Fibroblast of gingiva (primary cell): Measurements from ENCODE around the gene FAM131C.
"Not testable (repeated sequence)": the region's sequence is repeated elsewhere in the genome, so short reads cannot be mapped to it uniquely, and the experiment has no call there.

Source experiments
- DNase-seq: peaks from one replicate; pipeline ENCODE4 v3.0.0-alpha.2; 2011; ENCODE audit warnings: low read depth

FAM131C gene

DNA sequence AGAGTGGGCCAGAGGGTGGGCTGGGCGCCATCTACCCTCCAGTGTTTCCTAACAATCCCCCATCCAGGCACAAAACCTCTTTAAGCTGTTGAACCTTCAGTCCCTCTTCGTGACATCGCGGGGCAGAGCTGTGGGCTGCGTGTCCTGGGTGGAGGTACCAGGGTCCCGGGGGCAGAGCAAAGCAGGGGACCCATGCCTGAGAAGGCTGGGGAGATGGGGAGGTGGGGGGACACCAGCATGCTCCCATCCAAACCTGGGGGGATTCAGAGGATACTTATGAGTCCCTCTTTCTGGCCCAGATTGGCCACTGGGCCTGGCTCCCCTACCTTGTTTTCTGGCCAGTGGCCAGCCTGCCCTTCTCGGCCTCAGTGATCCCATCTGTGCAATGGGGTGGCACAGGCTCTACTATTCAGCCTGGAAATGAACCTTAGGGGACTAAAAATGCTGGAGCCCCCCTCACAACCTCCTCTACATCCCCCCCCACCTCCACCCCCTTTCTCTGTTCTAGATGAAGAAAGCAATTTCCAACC, 40.3 kb downstream of the FAM131C start:
- not testable (repeated sequence) for DNase-seq

DNA sequence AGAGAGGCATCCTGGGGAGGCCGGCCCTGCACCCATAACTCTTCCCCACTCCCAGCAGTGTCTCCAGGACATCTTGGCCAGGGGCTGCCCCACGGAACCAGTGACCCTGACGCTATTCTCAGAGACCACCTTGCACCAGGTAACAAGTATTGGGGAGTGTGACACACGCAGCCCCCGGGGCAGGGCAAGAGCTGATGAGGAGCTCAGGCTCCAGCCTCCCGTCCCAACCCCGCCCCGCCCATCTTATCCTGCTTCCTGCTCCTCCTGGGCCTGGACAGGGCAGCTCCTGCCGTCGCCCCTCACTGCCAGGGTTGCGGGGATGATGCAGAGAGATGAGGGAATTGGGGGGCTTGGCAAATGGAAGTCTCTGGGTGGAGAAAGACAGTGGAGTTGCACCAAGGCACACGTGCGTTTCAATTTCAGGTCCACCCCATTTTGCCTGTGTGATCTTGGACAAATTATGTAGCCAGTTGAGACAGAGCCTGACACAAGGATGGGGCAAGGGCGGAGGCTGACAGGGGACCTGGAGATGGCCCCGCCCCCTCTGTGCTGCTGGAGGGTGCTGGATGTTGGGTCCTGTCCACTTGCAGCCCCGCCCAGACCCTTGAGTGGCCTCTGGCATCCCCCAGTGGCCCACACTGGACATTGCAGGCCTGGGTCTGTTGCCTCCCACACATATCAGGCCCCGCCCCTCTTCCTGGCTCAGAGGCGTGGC, 40.9 kb downstream of the FAM131C start:
- peak; percentile 76 for DNase-seq

DNA sequence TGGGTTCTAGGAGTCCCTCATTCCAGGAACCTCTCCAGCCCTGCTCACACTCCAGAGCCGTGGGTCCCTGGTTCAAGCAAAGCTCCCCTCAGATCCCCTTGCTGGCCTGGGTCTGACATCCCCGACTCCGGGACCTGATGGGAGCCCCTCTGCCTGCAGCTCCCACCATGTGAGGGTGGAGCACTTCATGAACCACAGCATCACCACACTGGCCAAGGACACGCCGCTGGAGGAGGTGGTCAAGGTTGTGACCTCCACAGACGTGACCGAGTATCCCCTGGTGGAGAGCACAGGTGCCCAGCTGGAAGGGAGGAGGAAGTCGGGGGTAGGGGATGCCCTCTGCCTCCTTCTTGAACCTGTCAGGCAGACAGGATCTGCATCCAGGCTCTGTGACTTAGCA, 41.9 kb downstream of the FAM131C start:
- DNase-seq, result no peak

DNA sequence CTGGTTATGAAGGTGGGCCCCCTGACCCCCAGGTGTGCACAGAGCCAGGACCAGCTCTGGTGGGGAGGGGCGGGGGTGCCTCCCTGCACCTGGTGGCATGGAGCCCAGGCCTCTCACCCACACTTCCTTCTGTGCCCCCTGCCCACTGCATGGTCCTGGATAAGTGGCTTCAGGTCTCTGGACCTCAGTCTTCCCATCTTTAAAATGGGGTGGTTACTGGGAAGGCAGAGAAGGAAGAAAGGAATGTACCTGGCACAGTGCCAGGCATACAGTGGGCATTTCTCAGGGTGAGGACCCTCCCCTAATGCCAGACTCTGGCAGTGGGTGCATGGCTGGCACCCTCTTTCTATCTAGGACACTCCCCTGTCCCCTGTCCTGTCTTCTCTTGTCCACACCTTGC, 44.2 kb downstream of the FAM131C start:
- DNase-seq, result no peak

DNA sequence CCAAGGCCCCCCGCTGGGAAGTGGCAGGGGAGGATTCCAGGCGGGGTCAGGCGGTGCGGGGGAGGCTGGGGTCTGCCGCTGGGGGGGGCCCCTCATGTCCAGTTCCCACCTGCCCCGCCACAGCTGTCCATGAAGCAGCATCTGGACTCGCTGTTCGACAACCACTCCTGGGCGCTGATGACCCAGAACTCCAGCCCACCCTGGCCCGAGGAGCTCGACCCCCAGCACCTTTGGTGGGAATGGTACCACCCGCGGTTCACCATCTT, 44.5 kb downstream of the FAM131C start:
- DNase-seq, result not testable (repeated sequence)

DNA sequence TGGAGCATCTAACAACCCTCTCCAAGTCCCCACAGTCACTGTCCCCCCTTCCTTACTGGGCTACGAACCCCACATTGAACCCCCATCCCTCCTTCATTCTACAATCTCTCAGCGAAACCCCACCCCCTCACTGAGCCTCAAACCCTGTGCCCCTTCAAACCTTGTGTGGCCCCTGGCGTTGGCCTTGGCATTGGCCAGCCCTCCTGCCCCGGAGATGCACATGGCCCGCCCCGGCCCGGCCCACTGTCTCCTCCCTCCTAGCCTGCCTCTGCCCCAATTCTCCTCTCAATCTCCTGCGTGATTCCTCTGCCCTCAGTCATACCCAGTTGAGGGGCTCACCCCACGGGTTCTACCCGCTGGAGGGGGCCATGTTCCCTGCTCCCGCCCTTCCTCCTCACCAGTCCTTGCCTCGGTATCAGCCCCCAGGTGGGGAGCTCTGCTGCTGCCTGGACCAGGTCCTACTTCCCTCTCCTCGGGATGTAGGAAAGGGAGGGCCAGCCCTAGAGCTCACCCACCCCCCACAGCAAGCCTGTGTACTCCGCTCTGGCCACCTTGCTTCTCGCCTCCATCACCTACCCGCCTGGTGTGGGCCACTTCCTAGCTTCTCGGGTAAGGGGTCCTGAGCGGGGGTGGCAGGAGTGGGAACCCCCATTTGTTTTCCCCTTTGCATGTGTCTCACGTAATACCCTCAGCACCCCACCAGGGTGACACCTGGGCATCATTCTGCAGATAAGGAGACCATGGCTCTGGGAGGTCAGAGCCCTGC, 45.0 kb downstream of the FAM131C start:
- no peak for DNase-seq

DNA sequence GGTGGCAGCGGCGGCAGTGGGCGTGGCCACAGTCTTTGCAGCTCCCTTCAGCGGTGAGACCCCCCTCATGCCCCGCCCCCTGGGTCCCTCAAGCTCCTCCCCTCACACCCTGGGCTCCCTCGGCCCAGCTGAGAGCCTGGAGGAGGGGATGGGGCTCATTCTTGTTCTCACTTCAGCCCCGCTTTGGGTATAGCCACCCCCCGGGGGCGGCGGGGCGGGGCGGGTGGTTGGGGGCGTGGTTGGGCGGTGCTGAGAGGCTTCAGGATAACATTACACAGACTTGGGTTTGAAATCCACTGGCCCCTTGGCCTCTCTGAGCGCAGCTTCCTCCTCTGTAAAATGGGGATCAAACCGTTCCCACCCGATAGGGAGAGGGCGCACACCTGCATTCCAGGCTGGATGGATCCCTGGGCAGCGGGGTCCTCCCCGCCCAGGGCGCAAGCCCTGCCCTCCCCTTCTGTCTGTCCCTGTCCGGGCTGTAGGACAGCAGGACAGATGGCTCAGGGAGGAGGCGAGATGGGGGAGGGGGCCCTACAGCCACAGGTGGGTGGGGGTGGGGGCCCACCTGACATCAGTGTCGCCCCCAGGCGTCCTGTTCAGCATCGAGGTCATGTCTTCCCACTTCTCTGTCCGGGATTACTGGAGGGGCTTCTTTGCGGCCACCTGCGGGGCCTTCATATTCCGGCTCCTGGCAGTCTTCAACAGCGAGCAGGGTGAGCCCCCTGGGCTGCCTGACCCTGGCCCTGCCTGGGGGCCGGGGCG, 46.5 kb downstream of the FAM131C start:
- DNase-seq, result no peak

DNA sequence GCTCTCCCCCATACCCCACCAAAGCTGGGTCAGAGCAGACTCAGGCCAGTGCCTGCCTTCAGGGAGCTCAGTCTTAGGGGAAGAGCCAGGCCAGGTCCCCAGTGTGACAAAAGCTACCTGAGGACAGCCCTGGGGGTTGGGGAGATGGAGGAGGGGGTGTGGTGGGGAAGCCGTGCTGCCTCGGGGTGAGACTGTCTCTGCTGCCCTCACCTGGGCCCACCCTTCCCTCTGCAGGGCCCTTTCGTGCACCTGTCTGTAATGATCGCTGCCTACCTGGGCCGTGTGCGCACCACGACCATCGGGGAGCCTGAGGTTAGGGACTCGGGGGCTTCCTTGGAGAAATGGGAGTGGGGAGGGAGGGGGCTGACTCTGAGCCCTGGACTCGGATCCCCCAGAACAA, 47.1 kb downstream of the FAM131C start:
- not testable (repeated sequence) for DNase-seq

DNA sequence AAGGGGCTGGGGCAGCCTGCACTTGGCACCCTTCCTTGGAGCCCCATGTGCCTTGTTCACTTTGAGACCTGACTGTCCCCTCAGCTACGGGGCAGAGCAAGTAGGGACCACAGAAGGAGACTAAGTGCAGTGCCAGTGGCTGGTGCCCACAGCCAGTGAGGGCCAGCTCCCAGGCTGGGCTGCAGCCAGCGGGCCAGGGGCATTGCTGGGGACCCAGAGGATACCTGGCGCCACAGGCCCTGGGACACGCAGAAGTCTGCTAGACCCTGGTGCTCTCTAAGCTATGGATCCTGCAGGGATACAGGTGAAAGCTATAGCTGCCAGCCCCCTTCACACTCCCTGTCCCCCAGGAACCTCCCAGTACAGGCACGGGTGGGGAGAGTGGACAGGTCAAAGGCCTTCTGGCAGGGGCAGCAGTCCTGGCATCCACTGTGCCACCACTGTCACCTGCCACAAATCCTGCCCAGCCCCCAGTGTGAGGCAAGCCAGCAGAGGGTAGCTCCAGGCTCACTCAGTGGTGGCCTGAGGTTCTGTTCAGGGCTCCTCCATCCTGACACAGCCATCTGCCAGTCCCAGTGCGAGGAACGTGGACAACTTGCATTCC, 50.3 kb downstream of the FAM131C start:
- DNase-seq, result no peak

DNA sequence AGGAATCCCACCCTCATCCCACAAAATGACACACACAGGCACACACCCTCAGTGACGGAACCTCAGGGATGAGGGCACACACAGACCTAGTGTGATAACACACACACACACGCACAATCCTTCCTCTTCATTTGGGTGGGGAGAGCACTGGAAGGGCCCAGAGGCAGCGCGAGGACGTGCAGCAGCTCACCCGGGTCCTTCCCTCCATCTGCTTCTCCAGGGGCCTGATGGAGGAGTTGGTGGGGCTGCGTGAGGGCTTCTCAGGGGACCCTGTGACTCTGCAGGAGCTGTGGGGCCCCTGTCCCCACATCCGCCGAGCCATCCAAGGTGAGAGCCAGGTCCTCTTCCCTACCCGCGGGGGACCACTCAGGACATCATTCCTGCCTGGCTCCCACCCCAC, 51.1 kb downstream of the FAM131C start:
- no peak for DNase-seq

DNA sequence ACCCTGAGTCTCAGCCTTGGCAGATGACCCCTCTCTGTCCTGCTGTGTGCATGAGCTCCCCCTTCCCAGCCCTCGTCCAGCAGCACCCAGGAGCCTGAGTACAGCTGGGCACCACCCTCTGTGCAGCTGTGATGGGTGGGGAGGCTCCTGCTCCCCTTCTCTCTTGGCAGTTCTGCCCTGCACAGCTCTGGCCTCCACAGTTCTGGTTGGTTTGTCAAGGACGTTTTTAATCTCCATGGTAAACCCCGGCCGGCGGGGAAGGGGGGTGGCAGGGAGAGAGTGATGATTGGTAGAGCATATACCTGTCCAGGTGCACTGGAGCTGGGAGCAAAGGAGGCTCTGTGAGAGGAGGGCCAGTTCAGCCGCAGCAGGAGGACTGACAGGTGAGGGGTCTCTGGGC, 51.8 kb downstream of the FAM131C start, which contains the start of gene CLCNKA:
CLCNKA (plus strand) TSS at position 356 of the 400 bp plus-strand sequence. CDS start 584 bp downstream, outside the sequence.
- no peak for DNase-seq

DNA sequence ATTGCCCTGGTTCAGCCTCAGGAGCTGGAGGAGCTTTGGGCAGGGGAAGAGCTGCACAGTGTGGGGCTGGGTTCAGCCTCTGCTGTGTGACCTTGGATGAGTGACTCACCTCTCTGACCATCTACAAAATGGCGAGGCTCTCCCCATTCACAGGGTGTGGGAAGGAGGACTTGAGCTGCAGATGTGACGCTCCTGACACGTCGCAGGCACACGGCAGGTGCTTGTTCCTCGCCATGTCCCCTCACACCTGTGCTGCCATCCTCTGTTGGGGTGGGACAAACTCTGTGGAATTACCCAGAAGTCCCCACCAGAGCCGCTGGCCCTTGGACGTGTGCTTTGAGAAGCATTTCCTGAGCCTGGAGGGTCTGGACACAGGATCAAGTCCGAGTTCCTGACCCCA, 52.6 kb downstream of the FAM131C start:
- DNase-seq, result not testable (repeated sequence)

DNA sequence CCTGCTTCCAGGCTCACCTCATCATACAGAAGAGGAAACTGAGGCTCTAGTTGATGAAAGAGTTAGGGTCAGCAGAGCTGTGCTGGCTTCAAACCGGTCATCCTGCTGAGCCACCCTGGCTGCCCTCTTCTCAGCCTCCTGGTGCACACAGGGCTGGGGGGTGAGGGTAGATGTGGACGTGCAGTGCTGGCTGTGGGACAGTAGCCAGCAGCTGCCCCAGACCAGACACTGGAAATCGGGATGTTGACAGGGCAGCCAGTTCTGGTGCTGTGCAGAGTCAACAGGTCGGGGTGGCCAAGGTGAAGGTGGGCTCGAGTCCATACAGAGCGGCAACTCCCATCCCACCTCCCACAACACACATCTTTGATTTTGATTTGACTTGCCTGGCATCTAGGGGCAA, 53.1 kb downstream of the FAM131C start:
- DNase-seq, result no peak

DNA sequence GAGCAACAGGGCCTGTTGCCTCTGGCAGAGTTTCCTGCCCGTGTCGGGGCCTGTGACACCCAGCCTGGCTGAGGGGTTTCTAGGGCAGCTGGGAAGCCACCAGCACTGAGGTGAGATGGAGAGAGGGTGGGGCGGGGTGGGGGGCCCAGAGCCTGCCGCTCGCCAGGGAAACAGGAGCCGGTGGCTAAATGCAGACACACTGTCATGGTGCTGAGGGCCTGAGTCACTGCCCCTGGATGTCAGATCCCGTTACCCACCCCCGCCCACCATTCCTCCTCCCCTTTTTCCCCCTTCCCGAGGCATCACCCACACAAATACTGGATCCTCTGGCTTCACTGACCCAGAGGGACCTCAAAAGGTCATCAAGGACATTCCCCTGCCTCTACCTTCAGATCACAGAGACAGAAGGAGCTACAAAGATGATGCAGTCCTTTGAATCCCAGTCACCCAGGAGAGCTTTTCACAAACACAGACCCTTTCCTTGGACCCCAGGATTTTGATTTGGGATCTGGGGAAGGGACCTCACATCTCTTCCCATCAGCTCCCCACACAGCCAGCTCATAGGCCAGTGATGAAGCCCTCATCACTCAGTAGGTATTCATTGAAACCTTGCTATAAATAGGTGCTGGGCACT, 53.7 kb downstream of the FAM131C start:
- DNase-seq, result no peak

DNA sequence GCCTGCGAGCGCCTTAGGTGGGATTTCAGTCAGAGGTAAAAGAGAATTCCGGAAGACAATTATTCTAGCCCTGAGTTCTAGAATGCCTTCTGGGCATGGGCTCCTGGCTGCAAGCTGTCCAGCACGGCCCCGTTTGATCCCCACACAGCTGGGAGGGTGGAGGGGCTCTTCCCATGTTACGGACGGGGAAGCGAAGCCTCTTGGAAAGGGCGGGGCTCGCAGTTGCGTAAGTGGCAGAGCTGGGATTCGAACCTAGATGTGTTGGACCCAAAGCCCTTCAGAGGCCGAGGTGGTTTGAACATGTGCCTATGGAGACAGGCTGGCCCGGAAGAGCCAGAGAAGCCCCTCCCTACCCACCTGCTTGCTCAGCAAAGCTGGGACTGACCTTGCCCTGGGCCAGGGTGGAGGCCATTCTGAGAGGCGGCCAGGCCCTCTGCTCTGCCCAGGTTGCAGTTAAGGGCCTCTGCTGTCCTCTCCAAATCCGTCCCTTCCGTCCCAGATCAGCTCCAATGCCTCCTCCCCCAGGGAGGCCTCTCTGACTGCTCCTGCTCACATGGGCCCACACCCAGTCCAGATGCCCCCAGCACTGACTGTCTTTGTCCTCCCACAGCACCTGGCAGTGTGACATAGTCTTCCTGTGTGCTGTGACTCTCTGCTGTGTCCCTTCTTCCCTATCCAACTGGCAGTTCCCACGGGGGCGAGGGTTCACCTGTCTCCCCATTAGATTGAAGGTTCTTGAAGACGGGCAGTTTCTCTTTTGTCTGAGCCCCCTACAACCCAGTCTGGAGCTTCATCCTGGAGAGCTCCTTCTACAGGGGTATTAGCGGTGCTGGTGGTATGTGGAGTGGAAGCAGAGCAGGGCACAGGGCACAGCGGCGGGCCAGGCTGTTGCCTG, 54.5 kb downstream of the FAM131C start:
- DNase-seq, result peak; percentile 38

DNA sequence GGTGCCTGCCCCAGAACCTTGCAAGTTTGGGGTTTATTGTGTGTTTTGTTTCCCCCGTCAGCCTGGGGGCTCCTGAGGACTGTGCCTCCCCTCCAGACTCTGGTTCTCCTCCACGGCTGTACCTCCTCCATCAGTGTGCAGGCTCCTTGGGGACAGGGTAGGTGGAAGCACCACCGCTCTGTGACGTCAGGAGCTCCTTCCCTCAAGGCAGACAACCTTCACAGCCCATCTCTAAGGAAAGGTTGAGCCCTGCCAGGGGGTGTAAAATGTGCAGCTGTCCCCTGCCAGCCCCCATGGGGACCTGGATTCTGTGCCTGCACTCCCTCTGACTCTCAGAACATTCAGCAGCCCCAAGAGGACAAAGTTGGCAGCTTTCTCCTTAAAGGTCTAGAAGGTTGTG, 55.1 kb downstream of the FAM131C start:
- DNase-seq, result no peak

DNA sequence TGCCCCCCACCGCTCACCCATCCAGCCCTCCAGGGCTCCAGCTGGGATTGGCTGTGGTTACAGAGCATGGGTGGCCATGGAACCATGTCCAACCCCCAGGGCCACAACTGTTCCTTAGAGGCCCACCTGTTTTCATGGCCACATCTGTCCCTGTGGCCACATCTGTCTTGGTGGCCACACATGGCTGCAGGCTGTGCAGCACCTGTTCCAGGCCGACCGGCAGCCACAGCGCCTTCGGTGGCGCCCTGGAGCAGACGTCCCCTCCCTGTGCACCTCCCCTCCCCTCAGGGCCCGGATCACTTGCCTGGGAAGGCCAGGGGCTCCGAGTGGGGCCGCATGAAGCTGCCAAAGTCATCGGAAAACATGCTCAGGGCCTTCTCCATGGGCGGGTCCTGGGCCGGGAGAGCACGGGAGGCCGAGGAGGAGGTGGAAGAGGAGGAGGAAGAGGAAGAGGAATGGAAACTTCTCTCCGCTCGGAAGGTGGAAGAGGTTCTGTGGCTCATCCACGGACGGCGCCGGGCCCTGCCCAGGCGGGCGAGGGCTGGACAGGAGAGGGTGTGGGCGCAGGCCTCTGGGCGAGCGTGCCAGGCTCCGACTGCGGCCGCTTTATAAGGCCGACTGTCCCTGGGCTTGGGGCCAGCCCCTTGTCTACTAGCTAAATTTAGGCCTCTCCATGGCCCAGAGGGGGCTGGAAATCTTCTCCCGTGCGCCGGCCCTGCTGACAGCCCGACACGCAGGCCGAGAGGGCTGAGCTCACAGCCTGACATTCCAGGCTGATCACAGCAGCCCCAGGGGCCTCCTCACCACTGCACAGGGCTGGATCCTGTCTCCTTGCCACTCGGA, 55.8 kb downstream of the FAM131C start, which contains the start of gene HSPB7:
HSPB7 (minus strand) TSS at position 583 of the 843 bp plus-strand sequence; CDS start at position 503, 80 bp downstream.
- DNase-seq, result peak; percentile 84

DNA sequence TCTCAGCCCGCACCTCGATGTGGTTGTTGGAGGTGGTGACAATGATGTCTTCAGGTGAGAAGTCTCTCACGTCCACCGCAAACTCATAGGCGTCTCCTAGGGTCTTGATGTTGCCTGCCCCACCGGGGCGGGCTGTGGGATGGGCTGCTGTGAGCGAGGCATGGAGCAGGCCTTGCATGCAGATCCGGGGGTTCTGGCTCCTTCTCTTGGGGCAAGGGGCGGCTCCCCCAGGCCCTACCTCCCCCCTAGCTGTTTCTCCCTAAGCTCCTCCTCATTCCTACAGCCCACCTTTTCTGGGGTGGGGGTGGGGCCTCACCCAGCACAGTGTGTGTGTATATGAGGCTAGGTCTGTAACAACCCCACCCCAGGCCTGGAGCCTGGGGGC, 56.4 kb downstream of the FAM131C start:
- no peak for DNase-seq
